NCI-H2227 (cell line): ENCODE data around the gene CORO2A.

Experiments used
- DNase-seq: peaks from one replicate; lab custom pipeline; 2025; ENCODE audit not compliant: unreplicated experiment; lab: John Stamatoyannopoulos, UW

The CORO2A gene

DNA sequence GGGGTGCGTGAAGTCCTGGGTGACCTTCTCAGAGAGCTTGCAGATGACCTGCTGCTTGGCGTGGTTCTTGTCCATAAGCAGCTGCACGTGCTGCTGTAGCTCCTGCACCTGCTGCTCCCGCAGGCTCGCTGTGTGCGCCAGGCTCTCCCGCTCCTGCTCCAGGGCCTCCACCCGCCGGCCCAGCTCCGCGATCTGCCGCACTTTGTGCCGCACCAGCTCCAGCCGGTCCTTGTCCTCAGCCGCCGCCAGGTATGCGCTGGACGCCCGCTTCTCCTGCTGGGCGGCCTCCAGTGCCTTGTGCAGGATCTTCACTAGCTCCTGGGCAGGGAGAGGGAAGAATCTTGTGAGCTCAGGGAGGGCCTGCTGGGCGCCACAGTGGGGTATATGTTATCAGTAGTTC is 28.5 kb upstream of the CORO2A start:
- no peak for DNase-seq

DNA sequence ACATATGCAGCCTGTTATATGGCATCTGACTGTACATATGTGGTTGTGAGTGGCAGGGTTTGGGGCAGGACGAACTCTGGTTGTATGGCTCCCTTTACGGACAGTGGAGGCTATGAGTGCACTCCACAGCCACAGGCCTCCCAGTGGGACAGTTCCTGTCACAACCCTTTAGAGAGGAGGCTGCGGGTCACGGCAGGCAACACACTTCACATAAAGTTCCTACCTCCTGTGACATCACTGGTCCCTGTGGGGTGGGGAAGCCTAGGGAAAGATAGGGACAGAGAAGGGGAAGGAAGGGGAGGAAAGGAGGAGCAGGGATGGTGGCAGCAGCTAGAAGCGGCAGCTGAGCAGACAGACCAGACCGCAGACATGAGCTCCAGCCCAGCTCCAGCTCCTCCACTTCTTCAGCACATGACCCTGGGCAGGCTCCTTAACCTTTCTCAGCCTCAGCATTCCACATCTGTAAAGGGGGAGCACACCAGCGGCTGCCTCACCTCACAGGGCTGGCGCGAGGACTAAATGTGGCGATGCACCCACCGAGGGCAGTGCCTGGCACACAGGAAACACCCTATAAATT is 27.4 kb upstream of the CORO2A start:
- DNase-seq, result no peak

DNA sequence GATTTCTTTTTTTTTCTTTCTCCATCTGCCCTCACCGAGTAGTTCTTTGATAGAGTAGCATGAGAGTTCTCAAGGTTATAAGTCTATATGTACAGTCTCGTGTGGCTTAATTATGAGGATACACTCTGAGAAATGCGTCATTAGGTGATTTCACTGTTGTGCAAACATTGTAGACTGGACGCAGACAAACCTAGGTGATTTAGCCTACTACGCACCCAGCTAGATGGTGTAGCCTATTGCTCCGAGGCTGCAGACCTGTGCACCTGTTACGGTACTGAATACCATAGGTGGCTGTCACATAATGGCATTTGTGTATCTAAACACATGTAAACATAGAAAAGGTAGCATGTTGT is 26.9 kb upstream of the CORO2A start:
- no peak for DNase-seq

DNA sequence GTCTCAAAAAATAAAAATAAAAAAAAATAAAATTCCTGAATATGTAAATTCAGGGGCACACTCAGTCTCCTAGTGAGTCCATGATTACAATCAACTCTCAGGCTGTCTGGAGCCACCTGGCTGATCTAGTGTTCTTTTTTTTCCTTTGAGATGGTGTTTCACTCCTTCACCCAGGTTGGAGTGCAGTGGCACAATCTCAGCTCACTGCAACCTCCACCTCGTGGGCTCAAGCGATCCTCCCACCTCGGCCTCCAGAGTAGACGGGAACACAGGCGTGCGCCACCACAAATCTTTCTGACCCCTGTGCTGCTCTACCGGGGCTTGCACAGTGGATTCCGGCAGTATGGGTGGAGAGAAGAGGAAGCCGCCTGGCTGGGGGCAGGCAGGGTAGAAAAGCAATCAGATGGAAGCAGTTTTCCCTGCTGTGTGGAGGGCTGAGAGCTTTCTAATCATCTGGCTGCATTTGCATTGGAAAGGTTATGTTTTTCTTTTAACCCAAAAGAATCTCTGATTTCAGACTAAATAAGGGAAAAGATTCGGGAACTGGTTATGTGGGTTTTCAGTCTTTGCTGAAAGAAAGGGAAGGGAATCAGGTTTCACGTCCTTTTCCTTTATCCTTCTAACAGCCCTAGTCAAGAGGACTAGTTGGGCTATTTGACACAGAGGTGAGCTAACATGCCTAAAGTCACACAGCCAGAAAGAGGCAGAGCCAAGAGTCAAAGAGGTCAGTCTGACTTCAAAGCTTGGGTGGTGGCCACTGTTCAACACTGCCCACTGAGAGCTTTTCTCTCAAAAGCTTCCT is 26.3 kb upstream of the CORO2A start:
- no peak for DNase-seq

DNA sequence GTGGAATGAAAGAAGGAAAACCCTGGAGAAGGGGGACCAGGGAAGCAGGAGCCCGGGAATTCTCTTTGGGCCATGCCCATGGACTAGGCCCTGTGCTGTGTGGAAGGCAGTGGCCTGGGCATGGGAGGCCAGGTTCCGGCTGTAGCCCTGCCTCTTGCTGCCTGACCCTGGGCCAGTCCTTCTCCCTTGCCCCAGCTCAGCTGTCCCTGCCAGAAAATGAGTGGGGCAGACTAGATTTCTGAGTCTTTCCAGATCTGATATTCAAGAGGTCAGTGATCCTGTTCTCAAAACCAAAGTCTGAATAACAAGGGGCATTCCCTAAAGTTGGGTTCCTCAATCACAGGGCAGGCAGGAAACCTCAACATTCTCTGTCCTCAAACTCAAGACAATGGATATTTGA is 24.8 kb upstream of the CORO2A start:
- no peak for DNase-seq

DNA sequence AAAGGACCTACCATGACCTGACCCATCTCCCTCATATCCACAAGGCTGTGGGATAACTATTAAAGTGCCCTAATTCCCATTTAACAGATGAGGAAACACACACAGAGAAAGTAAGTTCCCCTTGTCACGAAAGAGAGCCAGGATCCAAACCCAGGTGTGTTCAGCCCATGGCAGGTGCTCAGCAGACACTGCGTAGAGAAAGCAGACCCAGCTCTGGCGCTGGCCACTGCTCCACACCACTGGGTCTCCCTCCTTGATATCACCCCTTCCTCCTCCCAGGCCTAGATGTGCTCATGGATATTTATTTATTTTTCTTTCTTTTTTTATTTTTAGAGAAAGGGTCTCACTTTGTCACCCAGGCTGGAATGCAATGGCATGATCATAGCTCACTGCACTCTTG is 24.0 kb upstream of the CORO2A start:
- DNase-seq, result no peak

DNA sequence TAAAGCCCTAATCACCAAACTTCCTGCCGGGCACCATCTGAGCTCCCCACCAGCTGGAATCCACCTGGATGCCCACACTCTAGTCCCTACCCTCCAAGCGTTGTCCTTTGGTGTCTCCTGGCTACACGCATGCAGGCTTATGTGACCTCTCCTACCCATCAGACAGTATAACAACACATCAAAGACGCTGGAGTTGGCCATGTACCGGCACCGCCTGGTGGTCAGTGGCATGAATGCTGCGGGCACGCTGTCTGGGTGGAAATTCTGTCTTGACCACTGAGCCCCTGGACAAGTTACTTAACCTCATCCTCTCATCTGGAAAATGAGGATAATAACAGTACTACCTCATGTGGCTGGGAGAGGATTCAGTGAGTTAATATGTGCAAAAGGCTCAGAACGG is 23.4 kb upstream of the CORO2A start:
- DNase-seq, result peak; percentile 12

DNA sequence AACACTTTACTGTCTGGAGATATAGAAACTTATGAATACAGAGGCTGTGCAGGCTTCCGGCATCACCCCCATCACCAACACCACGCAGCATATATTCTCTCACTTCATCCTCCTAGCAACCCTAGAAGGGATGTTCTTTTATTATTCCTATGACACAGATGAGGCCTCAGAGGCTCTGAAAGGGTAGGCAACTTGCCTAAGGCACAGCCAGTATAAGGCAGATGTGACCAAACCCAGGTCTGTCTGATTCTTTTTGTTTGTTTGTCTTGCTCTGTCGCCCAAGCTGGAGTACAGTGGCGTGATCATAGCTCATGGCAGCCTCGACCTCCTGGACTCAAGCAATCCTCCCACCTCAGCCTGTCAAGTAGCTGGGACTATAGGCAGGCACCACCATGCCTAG is 22.8 kb upstream of the CORO2A start:
- DNase-seq, result no peak

DNA sequence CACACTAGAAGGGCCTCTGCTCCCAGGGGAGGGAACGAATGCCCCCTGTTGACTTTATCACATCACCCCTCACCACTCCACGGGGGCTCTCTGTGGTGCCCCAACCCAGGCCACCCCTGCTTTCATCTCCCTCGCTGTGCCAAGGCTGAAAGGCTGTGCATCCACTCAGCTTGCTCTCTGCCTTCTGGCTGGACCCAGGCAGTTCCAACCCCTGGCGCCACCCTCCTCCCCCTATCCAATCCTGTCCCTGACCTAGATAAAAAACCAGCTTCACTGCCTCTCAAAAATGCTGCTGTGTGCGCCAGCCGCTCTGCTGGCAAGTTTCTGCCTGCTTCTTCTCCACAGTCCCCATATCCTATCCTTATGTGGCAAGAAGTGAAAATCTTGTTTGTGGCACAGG is 22.4 kb upstream of the CORO2A start:
- DNase-seq, result no peak

DNA sequence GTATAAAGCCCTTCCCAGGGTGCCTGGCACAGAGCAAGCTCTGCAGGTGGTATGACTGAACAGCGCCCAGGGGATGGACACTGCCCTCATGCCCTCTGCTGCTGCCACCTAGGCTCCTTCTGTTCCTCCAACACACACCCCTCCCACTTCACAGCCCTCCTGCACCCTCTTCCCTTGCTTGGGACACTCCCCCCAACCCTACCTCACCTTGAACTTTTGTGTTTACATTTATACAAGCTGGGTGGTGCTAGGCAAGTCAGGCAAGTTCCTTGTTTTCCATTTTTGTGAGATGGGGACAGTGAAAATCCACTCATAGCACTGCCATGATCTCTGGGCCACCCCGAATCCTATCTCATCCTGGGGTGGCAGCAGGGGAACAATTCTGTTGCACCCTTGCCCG is 18.8 kb upstream of the CORO2A start:
- DNase-seq, result no peak

DNA sequence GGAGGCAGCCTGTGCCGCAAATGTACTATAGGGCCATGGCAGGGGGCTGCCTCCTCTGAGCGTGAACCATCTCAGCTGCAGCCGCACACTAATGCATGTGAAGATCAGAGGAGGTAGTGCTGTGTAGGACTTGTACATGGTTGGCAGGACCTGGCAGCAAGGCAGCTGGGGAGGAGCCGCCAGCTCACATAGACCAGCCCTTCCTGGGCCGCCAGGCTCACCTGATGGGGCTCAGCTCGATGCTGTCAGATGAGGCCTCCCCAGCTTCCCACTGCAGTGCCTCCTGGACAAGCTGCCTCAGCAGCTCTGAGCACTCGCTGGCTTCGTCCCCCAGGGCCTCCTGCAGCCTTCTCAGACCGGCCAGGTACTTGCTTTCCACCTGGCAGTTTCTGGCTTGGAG is 18.0 kb upstream of the CORO2A start:
- no peak for DNase-seq

DNA sequence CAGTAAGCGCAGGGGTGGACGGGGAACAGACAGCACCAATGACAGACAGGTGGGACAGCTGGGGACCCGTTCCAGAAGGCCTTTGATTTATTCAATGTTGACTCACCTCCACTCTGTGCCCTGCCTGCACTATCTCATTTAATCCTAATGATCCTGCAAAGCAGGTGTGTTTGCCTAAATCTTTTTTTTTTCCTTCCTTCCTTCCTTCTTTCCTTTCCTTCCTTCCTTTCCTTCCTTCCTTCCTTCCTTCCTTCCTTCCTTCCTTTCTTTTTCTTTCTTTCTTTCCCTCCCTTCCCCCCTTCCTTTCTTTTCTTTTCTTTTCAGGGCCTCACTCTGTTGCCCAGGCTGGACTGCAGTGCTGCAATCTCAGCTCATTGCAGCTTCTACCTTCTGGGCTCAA is 17.1 kb upstream of the CORO2A start:
- DNase-seq, result no peak

DNA sequence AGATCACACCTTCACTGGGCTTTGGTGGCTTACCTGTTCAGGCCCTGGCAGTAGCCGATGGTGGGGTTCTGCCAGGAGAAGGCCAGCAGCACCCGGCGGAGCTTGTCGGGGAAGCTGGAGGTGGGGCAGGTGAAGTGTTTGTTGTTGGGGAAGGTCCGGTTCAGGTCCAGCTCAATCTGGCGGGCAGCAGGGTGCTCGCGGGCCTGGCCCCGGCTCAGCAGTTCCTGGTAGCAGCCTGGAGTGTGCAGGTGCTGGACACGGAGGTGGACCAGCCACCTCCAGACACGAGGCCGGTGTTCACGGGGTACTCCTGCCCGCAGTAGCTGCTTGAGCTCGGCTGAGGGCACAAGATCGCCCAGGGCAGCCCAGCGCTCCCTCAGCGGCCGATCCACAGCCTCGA is 16.2 kb upstream of the CORO2A start:
- no peak for DNase-seq

DNA sequence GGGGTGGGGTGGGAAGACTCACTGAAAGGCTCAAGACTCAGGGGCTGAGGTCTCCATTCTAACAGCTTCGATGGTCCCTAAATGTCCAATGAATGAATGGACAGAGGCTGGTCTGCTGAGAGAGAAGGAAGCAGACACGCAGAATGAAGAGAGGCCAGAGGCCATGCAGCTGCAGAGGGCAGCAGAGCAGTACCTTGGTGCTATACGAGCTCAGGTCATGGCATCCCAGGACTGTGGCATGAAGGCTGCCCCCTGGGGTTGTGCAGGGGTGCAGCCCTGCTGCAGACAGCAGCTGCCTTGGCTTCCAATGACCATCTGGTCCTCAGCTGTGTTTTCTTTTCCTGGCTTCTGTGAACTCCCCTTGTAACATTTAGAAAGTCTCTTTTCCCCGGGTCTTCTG is 15.2 kb upstream of the CORO2A start:
- no peak for DNase-seq

DNA sequence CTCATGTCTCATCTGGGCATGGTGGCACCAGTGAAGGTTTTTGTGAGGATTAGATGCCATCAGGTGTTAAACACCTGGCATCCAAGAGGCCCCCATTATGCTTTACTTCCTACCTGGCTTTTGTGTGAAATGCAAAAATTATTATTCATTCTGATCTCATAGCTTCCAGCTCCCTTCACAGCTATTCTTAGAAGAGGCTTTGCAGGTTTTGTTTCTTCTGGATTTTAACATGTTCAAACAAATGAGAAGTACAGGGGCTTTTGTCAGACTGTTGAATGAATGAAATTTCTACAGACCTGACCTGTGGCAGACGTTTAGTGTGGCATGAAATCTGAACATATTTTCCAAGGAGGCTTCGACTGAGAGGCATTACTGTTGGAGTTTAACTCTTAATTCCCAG is 14.3 kb upstream of the CORO2A start:
- DNase-seq, result no peak

DNA sequence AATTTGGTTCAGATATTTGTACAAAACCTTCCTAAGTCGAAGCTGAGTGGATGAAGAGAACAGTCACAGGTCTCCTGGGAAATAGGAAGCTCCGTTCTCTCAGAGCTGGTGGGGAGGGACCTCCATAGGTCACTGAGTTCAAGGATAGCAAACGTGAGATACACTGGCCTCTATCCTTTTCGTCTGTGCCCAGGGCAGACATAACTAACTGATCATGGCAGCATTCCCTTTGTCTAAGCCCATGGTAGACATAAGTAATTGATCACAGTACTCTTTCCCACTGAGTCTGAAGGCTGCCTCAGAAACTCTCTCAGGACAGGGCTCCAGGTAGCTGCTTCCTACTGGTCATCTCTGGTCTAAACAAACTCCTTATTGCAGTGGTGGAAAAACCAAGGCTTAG is 12.3 kb upstream of the CORO2A start:
- DNase-seq, result no peak

DNA sequence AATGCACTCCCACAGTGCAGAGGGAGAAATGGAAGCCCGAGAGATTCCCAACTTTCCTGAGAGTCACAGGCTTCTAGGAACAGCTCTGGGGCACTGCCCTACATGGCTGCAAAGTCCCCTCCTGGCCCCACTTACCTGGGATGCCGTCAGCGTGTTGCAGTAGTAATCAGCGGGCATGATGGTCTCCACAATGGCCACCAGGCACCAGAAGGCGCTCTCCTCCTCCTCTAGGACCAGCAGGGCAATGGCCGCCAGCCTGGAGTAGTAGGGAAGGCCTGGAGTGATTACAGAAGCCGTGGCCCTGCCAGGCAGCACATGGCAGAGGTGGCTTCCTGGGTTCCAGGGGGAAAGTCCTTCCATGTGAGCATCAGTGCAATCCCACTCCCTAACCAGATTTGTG is 10.7 kb upstream of the CORO2A start:
- DNase-seq, result no peak

DNA sequence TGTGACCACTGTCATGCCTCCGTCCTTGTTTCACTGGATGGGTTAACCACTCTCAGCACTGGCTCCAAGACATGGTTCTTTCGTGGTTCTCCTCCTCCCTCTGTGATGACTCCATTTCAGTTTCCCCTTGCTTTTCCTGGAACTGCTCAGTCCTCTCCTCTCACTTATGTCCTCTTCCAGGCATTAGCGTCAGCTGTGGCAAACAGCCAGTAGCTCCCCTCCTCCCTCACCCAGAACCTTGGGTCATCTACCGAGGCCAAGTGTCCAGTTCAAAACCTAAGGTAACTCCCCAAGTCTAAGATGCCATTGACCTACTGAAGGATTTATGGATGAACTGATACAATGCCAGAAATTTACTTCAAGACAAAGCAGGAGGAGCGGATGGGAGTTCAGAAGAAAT is 9.8 kb upstream of the CORO2A start:
- no peak for DNase-seq

DNA sequence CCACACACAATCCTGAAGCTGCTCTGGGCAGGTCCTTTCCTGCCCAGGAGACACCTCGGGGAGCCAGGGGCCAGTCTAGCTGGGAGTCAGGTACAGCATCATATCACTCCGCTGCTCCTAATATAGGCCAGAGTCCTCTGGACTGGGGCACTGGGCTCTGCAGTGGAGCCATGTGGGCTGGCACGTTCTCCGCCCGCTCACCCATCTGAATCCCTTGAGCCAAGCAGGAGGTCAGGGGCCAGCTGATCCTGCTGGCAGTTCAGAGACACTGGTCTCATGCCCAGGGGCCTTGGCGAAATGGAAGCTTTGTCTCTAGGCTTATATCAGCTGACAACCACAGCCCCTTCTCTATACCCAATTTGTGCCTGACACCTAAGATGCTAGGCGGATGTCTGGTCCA is 9.3 kb upstream of the CORO2A start:
- DNase-seq, result no peak

DNA sequence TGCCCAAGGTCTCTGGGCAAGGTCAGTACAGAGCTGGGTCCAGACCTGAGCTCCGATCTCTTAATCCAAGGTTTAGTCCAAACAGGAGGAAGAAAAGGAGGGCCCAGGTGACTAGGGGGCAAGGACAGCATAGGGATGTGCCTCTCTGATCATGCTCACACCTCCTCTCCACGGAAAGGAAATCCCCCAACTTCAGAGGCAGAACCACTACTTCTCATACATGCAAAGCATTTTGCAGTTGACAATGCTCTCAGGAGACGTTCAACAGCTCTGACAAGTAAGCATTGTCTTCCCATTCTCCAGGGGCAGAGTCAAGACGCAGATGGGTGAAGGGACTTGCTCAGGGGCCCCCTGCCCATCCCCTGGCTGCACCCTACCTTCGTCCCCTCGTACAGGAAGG is 8.7 kb upstream of the CORO2A start:
- no peak for DNase-seq

DNA sequence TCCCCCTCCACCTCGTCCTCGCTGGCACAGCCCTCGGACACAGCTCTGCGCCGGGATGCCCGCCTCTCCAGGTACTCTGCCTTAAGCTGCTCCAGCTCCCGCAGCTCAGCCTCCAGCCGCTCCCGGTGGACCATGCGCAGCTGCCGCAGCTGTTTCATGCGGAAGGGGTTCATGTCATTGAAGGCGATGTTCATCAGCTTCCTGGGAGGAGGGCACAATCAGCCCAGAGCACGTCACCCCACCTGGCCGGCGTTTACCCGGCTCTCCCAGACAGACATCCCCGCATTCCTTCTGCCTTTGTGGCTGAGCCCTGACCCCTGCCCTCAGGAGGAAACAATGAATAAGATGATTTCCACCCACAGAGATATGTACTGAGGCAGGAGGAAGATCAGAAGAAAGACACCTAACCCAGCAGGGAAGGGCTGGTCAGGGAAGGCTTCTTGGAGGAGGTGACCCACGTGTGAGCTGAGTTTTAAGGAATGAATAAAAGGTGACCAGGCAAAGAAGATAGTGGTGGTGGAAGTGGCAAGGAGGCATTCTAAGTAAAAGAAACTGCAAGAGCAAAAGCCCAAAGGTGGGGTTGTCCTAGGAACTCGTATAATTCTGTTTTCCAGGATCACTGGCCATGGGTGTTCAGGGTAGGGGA is 7.1 kb upstream of the CORO2A start:
- DNase-seq, result no peak

DNA sequence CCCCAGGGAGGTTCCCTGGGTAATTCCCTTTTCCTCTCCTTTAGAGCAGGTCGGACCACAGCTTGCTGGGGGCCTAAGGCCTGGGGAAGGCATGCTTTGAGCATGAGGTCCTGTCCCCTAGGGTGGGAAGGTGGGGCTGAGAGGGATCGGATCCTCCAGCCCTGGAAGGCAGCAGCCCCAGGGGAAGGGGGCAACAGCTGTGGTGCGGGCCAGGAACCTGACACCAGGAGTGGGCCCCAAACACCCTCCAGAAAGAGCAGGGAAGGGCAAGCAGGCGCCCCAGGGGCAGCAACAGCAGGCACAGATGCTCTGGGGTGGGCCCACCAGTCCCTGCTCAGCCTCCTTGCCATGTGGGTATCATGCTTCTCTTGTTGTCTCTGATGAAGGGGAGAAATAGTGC is 3.2 kb upstream of the CORO2A start:
- no peak for DNase-seq
